K562 (cell line): Measurements from ENCODE around the gene PDCD7. TPM values are rescaled to one million over a fixed set of nuclear protein-coding genes. Genes with fewer than 3 reads are reported as not detected.

Source experiments
- ATAC-seq: fragments of 200-7000 bp; cut with Tn5 transposase; 3 replicates; pipeline ENCODE4 v1.9.1; 2020; ENCODE audit warnings: moderate library complexity
- BruUV-seq: library from RNA; stranded (reverse); fragments of 400-500 nt; replicated peaks from 2 replicates; lab custom pipeline; 2021; lab: Mats Ljungman, UMichigan
- CTCF ChIA-PET: fragments of 300-600 bp; formaldehyde crosslinking; extraction: SDS; loops from one replicate; lab custom pipeline; 2021; ENCODE audit warnings: low intra/inter-chr PET ratio; lab: Yijun Ruan, JAX
- POLR2A ChIA-PET: fragments of 300-600, 350-650 bp; sonication (Branson Sonifier 250); formaldehyde crosslinking; extraction: SDS; loops from one replicate; lab custom pipeline; 2021; ENCODE audit warnings: antibody characterized with exemption, inconsistent platforms; lab: Yijun Ruan, JAX
- DNase-seq, 4 experiments: peaks; one replicate each; pipeline versions ENCODE4 v3.0.0 to v3.0.0-alpha.2; 2011 to 2018; ENCODE audit warnings: low spot score in 3 of 4, mixed read lengths in 3 of 4; ENCODE audit errors: extremely low read depth in 1 of 4
- FAIRE-seq: peaks from 2 replicates; lab custom pipeline; 2011; peaks lifted over from hg19 to GRCh38; lab: Jason Lieb, UNC
- H2AFZ ChIP-seq: 2 replicates; pipeline ENCODE4 v1.6.0; 2011; ENCODE audit warnings: low read depth, low read length, control low read depth, inconsistent platforms
- H3K27ac ChIP-seq: fragments of 200-600 bp; 3 replicates; pipeline ENCODE4 v1.8.0; 2011; ENCODE audit warnings: low read depth, mild to moderate bottlenecking, control low read depth, inconsistent platforms, low read length, moderate library complexity, mixed read lengths; ENCODE audit errors: extremely low read depth
- H3K27me3 ChIP-seq, 2 experiments: fragments of 300-600 bp in 1 of 2; 2 replicates in 1 of 2; 3 replicates in 1 of 2; pipeline versions ENCODE4 v1.6.0 to v1.8.0; 2011; ENCODE audit warnings: inconsistent platforms in 2 of 2, low read length in 2 of 2, mild to moderate bottlenecking in 1 of 2, mixed read lengths in 1 of 2, moderate library complexity in 1 of 2; ENCODE audit not compliant: control insufficient read depth in 2 of 2, insufficient read depth in 2 of 2
- H3K36me3 ChIP-seq: fragments of 300-600 bp; 3 replicates; pipeline ENCODE4 v1.8.0; 2011; ENCODE audit warnings: mild to moderate bottlenecking, low read length, inconsistent platforms; ENCODE audit not compliant: control insufficient read depth, insufficient read depth
- H3K4me1 ChIP-seq, 2 experiments: fragments of 200-600 bp in 1 of 2; replicated peaks in 1 of 2; 2 replicates in 1 of 2; 3 replicates in 1 of 2; pipeline versions ENCODE4 v1.5.1 to v1.8.0; 2011; ENCODE audit warnings: inconsistent platforms in 2 of 2, low read length in 2 of 2, mild to moderate bottlenecking in 1 of 2, mixed read lengths in 1 of 2, moderate library complexity in 1 of 2; ENCODE audit not compliant: control insufficient read depth in 2 of 2, insufficient read depth in 2 of 2
- H3K4me2 ChIP-seq: 2 replicates; pipeline ENCODE4 v1.6.1; 2011; ENCODE audit warnings: low read length, control low read depth, inconsistent platforms, mixed read lengths; ENCODE audit not compliant: insufficient read depth
- H3K4me3 ChIP-seq: fragments of 200-600 bp; sonication (generic), shearing (Covaris generic); 2 replicates; pipeline ENCODE4 v1.5.1; 2016; ENCODE audit warnings: control low read depth, inconsistent platforms
- H3K79me2 ChIP-seq: fragments of 200-600 bp; 3 replicates; pipeline ENCODE4 v1.8.0; 2011; ENCODE audit warnings: low read length, inconsistent platforms; ENCODE audit not compliant: control insufficient read depth, insufficient read depth
- H3K9ac ChIP-seq, 2 experiments: 2 replicates each; pipeline versions ENCODE4 v1.6.0 to v1.6.1; 2011; ENCODE audit warnings: low read depth in 2 of 2, low read length in 2 of 2, control low read depth in 1 of 2, inconsistent platforms in 1 of 2, mild to moderate bottlenecking in 1 of 2, mixed read lengths in 1 of 2; ENCODE audit not compliant: insufficient read depth in 1 of 2
- H3K9me1 ChIP-seq: one replicate; pipeline ENCODE4 v1.6.0; 2011; ENCODE audit warnings: inconsistent platforms, mild to moderate bottlenecking, low read length, moderate library complexity; ENCODE audit not compliant: control insufficient read depth, insufficient read depth
- H3K9me3 ChIP-seq: replicated peaks from 2 replicates; pipeline ENCODE4 v1.5.1; 2011; ENCODE audit warnings: low read depth, low read length, inconsistent platforms; ENCODE audit not compliant: control insufficient read depth, insufficient read depth
- H4K20me1 ChIP-seq: replicated peaks from 2 replicates; pipeline ENCODE4 v1.6.1; 2011; ENCODE audit warnings: low read length, inconsistent platforms, mixed read lengths; ENCODE audit not compliant: control insufficient read depth, insufficient read depth
- CBX1 ChIP-seq: sonication (generic); IDR thresholded peaks from 2 replicates; pipeline ENCODE4 v1.6.1; 2016; ENCODE audit warnings: antibody characterized with exemption, low read depth, mild to moderate bottlenecking
- ELF2 ChIP-seq: fragments of 250-450 bp; sonication (Bioruptor Pico); IDR thresholded peaks from 2 replicates; pipeline ENCODE4 v1.5.0; 2021; ENCODE audit warnings: mild to moderate bottlenecking
- ETS1 ChIP-seq: conservative IDR thresholded peaks from 2 replicates; pipeline ENCODE4 v1.6.1; 2011; ENCODE audit warnings: low read depth, mild to moderate bottlenecking, low read length; ENCODE audit not compliant: control insufficient read depth
- FOXM1 ChIP-seq, 2 experiments: fragments of 450-650 bp in 1 of 2; sonication (generic) in 1 of 2; formaldehyde crosslinking in 1 of 2; IDR thresholded peaks; 2 replicates each; pipeline versions ENCODE4 v1.6.1 to v1.9.0; 2017 to 2022; ENCODE audit warnings: low read depth in 2 of 2, mild to moderate bottlenecking in 2 of 2, missing genetic modification reagents in 1 of 2, moderate library complexity in 1 of 2
- FOXO4 ChIP-seq: fragments of 450-650 bp; formaldehyde crosslinking; IDR thresholded peaks from 2 replicates; pipeline ENCODE4 v1.4.0; 2020; ENCODE audit warnings: mild to moderate bottlenecking, moderate library complexity
- FOXP1 ChIP-seq: sonication (generic); formaldehyde crosslinking; IDR thresholded peaks from 2 replicates; pipeline ENCODE4 v1.8.0; 2022; ENCODE audit warnings: mild to moderate bottlenecking, missing genetic modification reagents
- GTF2F1 ChIP-seq: IDR thresholded peaks from 2 replicates; pipeline ENCODE4 v1.6.1; 2011; ENCODE audit warnings: low read depth, low read length, improper control_type of control experiment
- ILF3 ChIP-seq: fragments of 450-650 bp; IDR thresholded peaks from 2 replicates; pipeline ENCODE4 v1.6.1; 2018; ENCODE audit warnings: antibody characterized with exemption, mild to moderate bottlenecking, moderate library complexity, borderline replicate concordance
- MXI1 ChIP-seq: IDR thresholded peaks from 2 replicates; pipeline ENCODE4 v1.6.1; 2011; ENCODE audit warnings: low read depth, mild to moderate bottlenecking, improper control_type of control experiment, low read length
- NR2C2 ChIP-seq, 2 experiments: fragments of 200-800 bp in 1 of 2; sonication (Bioruptor generic) in 1 of 2; sonication (generic) in 1 of 2; formaldehyde crosslinking in 1 of 2; IDR thresholded peaks; 2 replicates each; pipeline versions ENCODE4 v1.6.1 to v1.8.0; 2016 to 2022; ENCODE audit warnings: mild to moderate bottlenecking in 1 of 2, missing compliant biosample characterization in 1 of 2, missing genetic modification characterization in 1 of 2, missing genetic modification reagents in 1 of 2
- PBX2 ChIP-seq, 2 experiments: IDR thresholded peaks in 1 of 2; conservative IDR thresholded peaks in 1 of 2; 2 replicates each; pipeline ENCODE4 v1.6.1; 2016; ENCODE audit warnings: low read depth in 2 of 2, mild to moderate bottlenecking in 1 of 2, missing compliant biosample characterization in 1 of 2, missing genetic modification characterization in 1 of 2, moderate library complexity in 1 of 2
- PHTF2 ChIP-seq: fragments of 250-450 bp; sonication (Bioruptor Pico); IDR thresholded peaks from 2 replicates; pipeline ENCODE4 v1.5.0; 2021; ENCODE audit warnings: mild to moderate bottlenecking
- POLR3G ChIP-seq: IDR thresholded peaks from 2 replicates; pipeline ENCODE4 v1.6.1; 2011; ENCODE audit not compliant: insufficient read length, insufficient replicate concordance; ENCODE audit errors: extremely low read depth
- TEAD4 ChIP-seq, 2 experiments: sonication (generic) in 1 of 2; formaldehyde crosslinking in 1 of 2; IDR thresholded peaks; 2 replicates each; pipeline versions ENCODE4 v1.6.1 to v1.8.0; 2012 to 2022; ENCODE audit warnings: borderline replicate concordance in 1 of 2, inconsistent platforms in 1 of 2, low read length in 1 of 2, mild to moderate bottlenecking in 1 of 2, missing genetic modification reagents in 1 of 2
- ZNF311 ChIP-seq: fragments of 250-450 bp; sonication (Bioruptor Pico); IDR thresholded peaks from 2 replicates; pipeline ENCODE4 v1.4.0; 2020; ENCODE audit warnings: mild to moderate bottlenecking, moderate library complexity
- ZNF717 ChIP-seq: fragments of 250-450 bp; sonication (Bioruptor Pico); IDR thresholded peaks from 2 replicates; pipeline ENCODE4 v1.5.0; 2021
- WGBS: fragments of 100-300 bp; shearing (Covaris generic); methylation state at CpG from one replicate; pipeline ENCODE4 v1.1.6; 2016; ENCODE audit warnings: low coverage, mixed read lengths; ENCODE audit not compliant: insufficient coverage; ENCODE audit errors: missing lambda C conversion rate; 5-methylcytosine and 5-hydroxymethylcytosine counted together
- in situ Hi-C: fragments of 300-500 bp; cut with MboI; formaldehyde crosslinking; loops from 4 replicates; pipeline ENCODE4 v1.15.0; 2018; ENCODE audit warnings: inconsistent platforms, mixed read lengths
- intact Hi-C: fragments of 100-400 bp; cut with micrococcal nuclease; formaldehyde crosslinking; loops from 2 replicates; pipeline ENCODE4 v1.14.2; 2022
- polyA plus RNA-seq, 8 experiments: library from polyadenylated mRNA; depleted of rRNA in 4 of 8; stranded (reverse) in 5 of 8; unstranded in 3 of 8; fragments of >200 nt; fragmentation: Nextera tagmentation in 2 of 8; fragmentation: Illumina TruSeq in 1 of 8; extraction: Ambion mirVana in 2 of 8; extraction: Trizol in 1 of 8; gene quantifications; 2 replicates each; pipeline versions ENCODE4 v1.2.1 to v1.2.3, GENCODE V29; 2011 to 2014; ENCODE audit warnings: inconsistent platforms in 1 of 8, missing spikeins in 1 of 8
- total RNA-seq, 7 experiments: library from RNA; depleted of rRNA in 6 of 7; stranded (reverse); fragments of >200 nt in 6 of 7; fragmentation: Illumina TruSeq in 2 of 7; extraction: Trizol in 2 of 7; gene quantifications; 2 replicates each; pipeline versions ENCODE4 v1.2.1 to v1.2.3, GENCODE V29; 2011 to 2021; ENCODE audit warnings: low replicate concordance in 1 of 7

PDCD7 gene
- total and polyA plus RNA-seq, 9 of the 15 experiments (the other 6 are each of a cell fraction or from before 2014, with no cell fraction given) = 11.8 to 30.2 (median 18.8) TPM

- no peaks in the 10 kb centered on the region for H3K9me3 ChIP-seq
- H3K4me2 ChIP-seq = no peak overlapping the region
- no peak overlapping the region for H3K4me3 ChIP-seq
- POLR2A ChIA-PET = interaction anchor here (0.7 to 1.5 kb wide), 2 partner anchors 8 to 130 kb away, joined by 4 to 5 read pairs; partner anchors contain the start of gene RNU5B-1
- ATAC-seq = no peak
- no peaks in the 10 kb centered on the region for H4K20me1 ChIP-seq
- H3K9ac ChIP-seq = no peak overlapping the region
- CTCF ChIA-PET = no interaction called here
- peaks cover 78% of the 10 kb centered on the region; the same call in 2 of the 3 replicates for H3K36me3 ChIP-seq
- H2AFZ ChIP-seq = no peak overlapping the region
- 94% methylated on average over 5 of the region's 5 CpGs for WGBS
- no peak overlapping the region for H3K27ac ChIP-seq
- no TSS peak for BruUV-seq
- no peak for FAIRE-seq
- no peaks in the 10 kb centered on the region for H3K4me1 ChIP-seq
- no peaks in the 10 kb centered on the region for H3K9me1 ChIP-seq
- no peak for DNase-seq
- H3K27me3 ChIP-seq = no peaks in the 10 kb centered on the region
- H3K79me2 ChIP-seq = peaks cover 6% of the 10 kb centered on the region
- in situ Hi-C loops = no loop called here
- intact Hi-C loops = no loop called here
- TF ChIP-seq NR2C2 (CRISPR knock-in tag; IDR thresholded peaks at IDR 0.05) (no peak), NR2C2 (tag; IDR thresholded peaks at IDR 0.05) (no peak), ZNF717 (no peak), CBX1 (no peak), ETS1 (no peak), FOXO4 (CRISPR knock-in tag) (no peak), PBX2 (CRISPR knock-in tag; IDR thresholded peaks at IDR 0.05; ENCODE audit: low read depth) (no peak), PBX2 (tag; conservative IDR thresholded peaks at IDR 0.05; ENCODE audit: low read depth) (no peak), POLR3G (no peak), ILF3 (no peak), TEAD4 (IDR thresholded peaks at IDR 0.05; ENCODE audit: low read length) (no peak), TEAD4 (CRISPR knock-in tag; IDR thresholded peaks at IDR 0.05; ENCODE audit: borderline replicate concordance) (no peak), GTF2F1 (no peak), MXI1 (no peak), PHTF2 (CRISPR knock-in tag) (no peak), ZNF311 (CRISPR knock-in tag) (no peak), FOXM1 (IDR thresholded peaks at IDR 0.05; ENCODE audit: low read depth) (no peak), FOXM1 (CRISPR knock-in tag; IDR thresholded peaks at IDR 0.05; ENCODE audit: low read depth) (no peak), ELF2 (CRISPR knock-in tag) (no peak), FOXP1 (CRISPR knock-in tag) (no peak)
Observed at GRCh38 chr15:65174509-65174908, 40.9 kb upstream of the PDCD7 start.
